ENCODE data around the gene TPST1.

- no peak for TF ChIP-seq CTCF (conservative IDR thresholded peaks at IDR 0.05; ENCODE audit: low read length)
- no peak for TF ChIP-seq EZH2phosphoT487 (IDR thresholded peaks at IDR 0.05; ENCODE audit: borderline replicate concordance)
Observed at GRCh38 chr7:66359656-66360211, 154.6 kb downstream of the TPST1 start.
